ENCODE data around the gene SNAP29.

DNA sequence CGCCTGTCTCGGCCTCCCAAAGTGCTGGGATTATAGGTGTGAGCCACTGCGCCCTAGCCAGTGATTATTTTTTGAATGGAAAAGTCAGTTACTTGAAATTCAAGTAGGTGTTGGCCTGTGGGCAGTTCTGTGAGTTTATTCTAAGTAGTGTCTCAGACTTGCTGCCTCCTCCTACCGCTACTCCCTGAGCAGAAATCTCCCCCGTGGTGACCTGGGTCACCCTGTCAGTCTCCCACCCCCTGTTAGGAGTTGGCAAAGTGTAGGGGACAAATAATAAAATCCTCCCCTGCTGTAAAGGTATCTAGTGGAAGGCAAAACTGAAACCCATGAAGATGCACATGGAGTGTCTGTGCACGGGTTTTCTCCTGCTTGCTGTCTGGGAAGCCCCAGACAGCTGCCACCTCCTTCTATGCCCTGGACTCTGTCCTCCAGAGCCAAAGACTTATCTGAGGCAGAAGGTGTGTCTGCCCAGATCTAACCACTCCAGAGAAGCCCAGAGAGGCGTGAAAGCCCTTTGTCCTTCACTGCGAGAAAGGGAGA lies 26.3 kb downstream of the SNAP29 start:
- TF ChIP-seq POLR2AphosphoS5 (IDR thresholded peaks at IDR 0.05; ENCODE audit: borderline replicate concordance, low read depth, low read length) (no peak), EZH2 (IDR thresholded peaks at IDR 0.05) (no peak)

Measured in SK-N-MC (cell line).